Measurements from ENCODE around the gene PHACTR1. TPM values are rescaled to one million over a fixed set of nuclear protein-coding genes. Genes with fewer than 3 reads are reported as not detected.

The PHACTR1 gene
- total RNA-seq, 2 donors from 2014 or later, result 2.8 to 6.3 TPM

DNA sequence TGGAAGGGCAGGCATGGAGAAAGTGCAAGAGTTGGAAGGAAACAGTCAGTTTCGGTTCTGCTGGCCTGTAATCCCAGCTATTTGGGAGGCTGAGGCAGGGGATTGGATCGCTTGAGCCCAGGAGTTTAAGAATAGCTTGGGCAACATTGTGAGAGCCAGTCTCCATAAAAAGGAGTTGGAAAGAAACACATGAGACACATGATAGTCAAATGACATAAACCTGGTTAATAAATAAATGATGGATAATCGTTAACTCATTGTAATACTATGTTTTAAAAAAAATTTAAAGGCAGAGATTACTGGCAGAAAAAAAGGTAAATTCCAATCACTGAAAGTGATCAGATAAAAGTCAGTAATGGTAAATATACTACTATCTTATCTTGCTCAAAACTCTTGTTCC, 37.2 kb upstream of the PHACTR1 start:
- H3K27me3 Mint-ChIP-seq (ENCODE audit: insufficient read depth), result peaks cover 5% of the 10 kb centered on the region
- 90 to 94% methylated on average over 3 of the region's 3 CpGs for WGBS, 2 experiments (ENCODE audit: insufficient coverage in 1 of 2, insufficient read length in 1 of 2)
- Histone ChIP-seq H3K9ac (ENCODE audit: extremely low read depth, low read length, poor library complexity, severe bottlenecking) (no peak overlapping the region), H3K4me3 (ENCODE audit: low read length) (no peak overlapping the region), H3K27ac (ENCODE audit: low read depth, low read length) (no peak overlapping the region), H3K4me1 (ENCODE audit: control insufficient read depth, insufficient read depth, low read length) (peaks cover 4% of the 10 kb centered on the region), H3K27me3 (ENCODE audit: control insufficient read depth, insufficient read depth, low read length, poor library complexity, severe bottlenecking) (no peaks in the 10 kb centered on the region), H3K36me3 (ENCODE audit: control insufficient read depth, insufficient read depth, low read length) (no peaks in the 10 kb centered on the region), H3K9me3 (ENCODE audit: control insufficient read depth, low read length) (no peaks in the 10 kb centered on the region)
- DNase-seq, result no peak
- no peak overlapping the region for H3K27ac Mint-ChIP-seq
- peaks cover 2% of the 10 kb centered on the region for H3K4me1 Mint-ChIP-seq
- peaks cover 10% of the 10 kb centered on the region for H3K9me3 Mint-ChIP-seq
- H3K36me3 Mint-ChIP-seq (ENCODE audit: low read depth), result no peaks in the 10 kb centered on the region
- TF ChIP-seq, protein P1, sequence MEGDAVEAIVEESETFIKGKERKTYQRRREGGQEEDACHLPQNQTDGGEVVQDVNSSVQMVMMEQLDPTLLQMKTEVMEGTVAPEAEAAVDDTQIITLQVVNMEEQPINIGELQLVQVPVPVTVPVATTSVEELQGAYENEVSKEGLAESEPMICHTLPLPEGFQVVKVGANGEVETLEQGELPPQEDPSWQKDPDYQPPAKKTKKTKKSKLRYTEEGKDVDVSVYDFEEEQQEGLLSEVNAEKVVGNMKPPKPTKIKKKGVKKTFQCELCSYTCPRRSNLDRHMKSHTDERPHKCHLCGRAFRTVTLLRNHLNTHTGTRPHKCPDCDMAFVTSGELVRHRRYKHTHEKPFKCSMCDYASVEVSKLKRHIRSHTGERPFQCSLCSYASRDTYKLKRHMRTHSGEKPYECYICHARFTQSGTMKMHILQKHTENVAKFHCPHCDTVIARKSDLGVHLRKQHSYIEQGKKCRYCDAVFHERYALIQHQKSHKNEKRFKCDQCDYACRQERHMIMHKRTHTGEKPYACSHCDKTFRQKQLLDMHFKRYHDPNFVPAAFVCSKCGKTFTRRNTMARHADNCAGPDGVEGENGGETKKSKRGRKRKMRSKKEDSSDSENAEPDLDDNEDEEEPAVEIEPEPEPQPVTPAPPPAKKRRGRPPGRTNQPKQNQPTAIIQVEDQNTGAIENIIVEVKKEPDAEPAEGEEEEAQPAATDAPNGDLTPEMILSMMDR (conservative IDR thresholded peaks at IDR 0.05), result no peak
- H3K4me3 Mint-ChIP-seq, result no peak overlapping the region

DNA sequence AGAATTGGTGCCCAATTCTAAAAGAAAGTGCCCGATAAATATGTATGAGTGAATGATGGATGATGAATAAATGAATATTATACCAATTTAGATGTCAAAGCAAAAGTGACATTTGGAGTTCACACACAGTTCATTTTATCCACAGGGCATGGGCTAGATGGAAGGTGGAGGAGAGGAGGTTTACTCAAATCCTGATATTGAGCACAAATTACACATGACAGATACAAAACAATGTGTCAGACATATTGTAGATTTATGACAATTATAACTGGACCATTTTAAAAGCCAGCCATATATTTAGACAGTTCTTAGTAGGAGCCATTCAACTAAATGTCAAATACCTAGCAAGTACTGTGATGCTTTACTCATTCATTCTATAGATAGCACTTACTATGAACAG, 23.4 kb upstream of the PHACTR1 start:
- Mint-ChIP-seq H3K36me3 (ENCODE audit: low read depth) (no peaks in the 10 kb centered on the region), H3K27me3 (ENCODE audit: insufficient read depth) (no peaks in the 10 kb centered on the region), H3K27ac (no peak overlapping the region), H3K4me3 (no peak overlapping the region), H3K9me3 (no peaks in the 10 kb centered on the region), H3K4me1 (no peaks in the 10 kb centered on the region)
- Histone ChIP-seq H3K4me1 (ENCODE audit: control insufficient read depth, insufficient read depth, low read length) (no peaks in the 10 kb centered on the region), H3K27me3 (ENCODE audit: control insufficient read depth, insufficient read depth, low read length, poor library complexity, severe bottlenecking) (no peaks in the 10 kb centered on the region), H3K9ac (ENCODE audit: extremely low read depth, low read length, poor library complexity, severe bottlenecking) (no peak overlapping the region), H3K9me3 (ENCODE audit: control insufficient read depth, low read length) (no peaks in the 10 kb centered on the region), H3K4me3 (ENCODE audit: low read length) (no peak overlapping the region), H3K27ac (ENCODE audit: low read depth, low read length) (no peak overlapping the region), H3K36me3 (ENCODE audit: control insufficient read depth, insufficient read depth, low read length) (no peaks in the 10 kb centered on the region)
- TF ChIP-seq, protein P1 (conservative IDR thresholded peaks at IDR 0.05), result no peak
- no peak for DNase-seq
- 88 to 100% methylated on average over 1 of the region's 1 CpG for WGBS, 2 experiments (ENCODE audit: insufficient coverage in 1 of 2, insufficient read length in 1 of 2)

DNA sequence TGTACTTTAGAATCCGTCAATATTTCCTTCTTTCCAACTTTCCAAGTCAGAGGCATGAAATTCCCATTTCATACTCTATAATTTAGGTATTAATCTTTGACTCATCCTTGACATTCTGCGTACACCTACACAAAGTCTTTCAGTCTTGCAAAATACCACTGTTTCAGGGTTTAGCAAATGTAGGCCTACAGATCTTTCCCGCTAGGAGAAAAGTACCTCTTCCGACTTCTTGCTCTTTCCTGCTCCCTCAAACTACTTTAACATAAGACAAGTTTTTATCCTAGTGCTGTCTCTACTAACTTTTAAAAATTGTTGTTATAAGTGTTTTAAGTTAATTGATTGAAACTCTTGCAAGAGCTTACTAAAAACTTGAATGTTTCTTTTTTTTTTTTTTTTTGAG, 18.3 kb upstream of the PHACTR1 start:
- no peaks in the 10 kb centered on the region for H3K27me3 ChIP-seq (ENCODE audit: control insufficient read depth, insufficient read depth, low read length, poor library complexity, severe bottlenecking)
- no peaks in the 10 kb centered on the region for H3K4me1 ChIP-seq (ENCODE audit: control insufficient read depth, insufficient read depth, low read length)
- H3K4me3 Mint-ChIP-seq, result no peak overlapping the region
- H3K9me3 ChIP-seq (ENCODE audit: control insufficient read depth, low read length), result no peaks in the 10 kb centered on the region
- TF ChIP-seq, protein P1 (conservative IDR thresholded peaks at IDR 0.05), result no peak
- no peak overlapping the region for H3K27ac ChIP-seq (ENCODE audit: low read depth, low read length)
- no peak overlapping the region for H3K9ac ChIP-seq (ENCODE audit: extremely low read depth, low read length, poor library complexity, severe bottlenecking)
- H3K4me3 ChIP-seq (ENCODE audit: low read length), result no peak overlapping the region
- H3K9me3 Mint-ChIP-seq, result no peaks in the 10 kb centered on the region
- no peaks in the 10 kb centered on the region for H3K36me3 ChIP-seq (ENCODE audit: control insufficient read depth, insufficient read depth, low read length)
- WGBS, 2 experiments (ENCODE audit: insufficient coverage in 1 of 2, insufficient read length in 1 of 2), result 67 to 87% methylated on average over 2 to 4 of the region's 4 CpGs
- H3K27me3 Mint-ChIP-seq (ENCODE audit: insufficient read depth), result no peaks in the 10 kb centered on the region
- no peaks in the 10 kb centered on the region for H3K36me3 Mint-ChIP-seq (ENCODE audit: low read depth)
- no peak overlapping the region for H3K27ac Mint-ChIP-seq
- H3K4me1 Mint-ChIP-seq, result no peaks in the 10 kb centered on the region
- DNase-seq, result no peak
